Transverse colon (tissue), 4 donors: ENCODE results near the gene NEK9. TPM values are rescaled to one million over a fixed set of nuclear protein-coding genes. Genes with fewer than 3 reads are reported as not detected.

Experiments used
- DNase-seq: peaks from one replicate; pipeline ENCODE4 v3.0.0-alpha.2; 2019
- H3K27ac ChIP-seq, 4 donors: fragments of 200-600 bp; sonication (generic); 2 replicates each; pipeline ENCODE4 v1.5.1; 2016 to 2018; ENCODE audit warnings: inconsistent platforms in 4 of 4
- H3K27me3 ChIP-seq: fragments of 200-600 bp; sonication (generic); 2 replicates; pipeline ENCODE4 v1.5.1; 2017; ENCODE audit warnings: inconsistent platforms
- H3K36me3 ChIP-seq, 4 donors: fragments of 200-600 bp; sonication (generic); 2 replicates each; pipeline ENCODE4 v1.5.1; 2017 to 2019; ENCODE audit warnings: inconsistent platforms in 4 of 4
- H3K4me1 ChIP-seq, 4 donors: fragments of 200-600 bp; sonication (generic); 2 replicates each; pipeline ENCODE4 v1.5.1; 2017 to 2020; ENCODE audit warnings: inconsistent platforms in 4 of 4
- H3K4me3 ChIP-seq, 4 donors: fragments of 200-600 bp; sonication (generic); 1 replicate in 1 of 4; 2 replicates in 3 of 4; pipeline versions ENCODE4 v1.5.1 to v1.6.1; 2017 to 2019; ENCODE audit warnings: inconsistent platforms in 4 of 4
- H3K9me3 ChIP-seq, 2 donors: fragments of 200-600 bp; sonication (generic); 2 replicates each; pipeline ENCODE4 v1.5.1; 2017 to 2019; ENCODE audit warnings: inconsistent platforms in 2 of 2
- CTCF ChIP-seq, 5 experiments: fragments of 200-600 bp in 3 of 5; fragments of 450-650 bp in 2 of 5; sonication (generic) in 3 of 5; IDR thresholded peaks; 1 replicate in 2 of 5; 2 replicates in 3 of 5; pipeline ENCODE4 v1.5.1; 2016 to 2017; ENCODE audit warnings: antibody characterized with exemption in 5 of 5, inconsistent platforms in 3 of 5, mild to moderate bottlenecking in 2 of 5, moderate library complexity in 1 of 5
- EP300 ChIP-seq: sonication (generic); formaldehyde crosslinking; IDR thresholded peaks from one replicate; pipeline ENCODE4 v1.6.1; 2017; ENCODE audit warnings: antibody characterized with exemption, low read depth
- POLR2A ChIP-seq: fragments of 450-650 bp; IDR thresholded peaks from one replicate; pipeline ENCODE4 v1.6.1; 2016; ENCODE audit warnings: antibody characterized with exemption, mild to moderate bottlenecking, moderate library complexity
- POLR2AphosphoS5 ChIP-seq, 3 donors: sonication (generic); formaldehyde crosslinking; IDR thresholded peaks; one replicate each; pipeline ENCODE4 v1.6.1; 2016; ENCODE audit warnings: antibody characterized with exemption in 3 of 3
- WGBS, 2 donors: methylation state at CpG; one replicate each; pipeline ENCODE4 v1.1.5; 2018; ENCODE audit warnings: low coverage in 1 of 2; 5-methylcytosine and 5-hydroxymethylcytosine counted together
- in situ Hi-C, 4 donors: fragments of 200-750 bp; cut with MboI; loops; one replicate each; pipeline versions ENCODE4 v1.15.0 to v1.15.1; 2017; ENCODE audit warnings: low sequenced_read_pairs in 3 of 4, low pct_ligation_motif_present in 1 of 4, low pct_unique_long_range_greater_than_20kb in 1 of 4
- intact Hi-C: fragments of 100-400 bp; cut with DNase I; formaldehyde crosslinking; loops from one replicate; pipeline ENCODE4 v1.15.1; 2023; ENCODE audit warnings: low total_unique reads
- total RNA-seq, 4 donors: library from RNA; depleted of rRNA; stranded (reverse); fragments of >200 nt; gene quantifications; one replicate each; pipeline ENCODE4 v1.1.0, GENCODE V29; 2016

The NEK9 gene
- total RNA-seq, 4 donors from 2014 or later = 24.4 to 121 (median 53.4) TPM

DNA sequence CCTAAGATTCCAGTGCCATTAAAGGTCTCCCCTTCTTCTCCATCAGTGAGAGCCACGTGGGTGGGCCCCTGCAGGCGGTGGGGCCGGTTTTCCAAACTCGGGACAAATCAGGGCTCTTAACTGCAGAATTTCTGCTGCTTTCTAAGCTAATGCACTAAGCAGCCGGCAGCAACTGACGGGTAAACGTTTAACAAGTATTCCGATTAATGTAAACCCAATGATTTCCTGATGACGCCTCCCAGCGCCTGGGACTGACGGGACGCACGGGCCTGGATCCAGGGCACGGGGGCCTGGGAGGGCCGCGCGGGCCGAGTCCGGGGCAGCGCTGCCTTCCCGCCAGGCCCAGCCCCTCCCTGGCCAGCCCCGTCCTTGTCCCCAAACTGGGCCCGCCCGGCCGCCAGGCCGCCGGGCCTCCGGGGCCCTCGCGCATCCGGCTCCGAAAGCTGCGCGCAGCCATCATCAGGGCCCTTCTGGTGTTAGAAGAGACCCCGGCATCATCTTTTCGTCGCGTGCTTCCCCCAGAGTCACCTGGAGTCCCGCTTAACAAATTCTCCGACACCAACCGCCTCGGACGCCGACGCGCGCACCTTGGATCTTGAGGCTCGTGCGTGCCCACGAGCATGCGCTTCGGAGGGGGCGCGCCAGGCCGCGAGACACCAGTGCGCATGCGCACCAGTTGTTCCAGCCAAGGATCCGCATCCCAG, 75.8 kb downstream of the NEK9 start, which contains the start of gene MLH3:
MLH3 (minus strand) TSS at position 616 of the 704 bp plus-strand sequence. CDS start 1,812 bp downstream, outside the sequence.
- no peak for TF ChIP-seq CTCF (IDR thresholded peaks at IDR 0.05)
- peak; percentile 76 for TF ChIP-seq POLR2A
- TF ChIP-seq POLR2AphosphoS5 (IDR thresholded peaks at IDR 0.05) = peak; percentile 75 to 90 (median 87)
- in situ Hi-C loops (no loop called here), intact Hi-C loops (no loop called here)
- H3K27ac ChIP-seq = peak within 1 kb of the TSS; percentile 84 to 98 (median 90)
- H3K9me3 ChIP-seq = no peaks in the 10 kb centered on the region
- peaks cover 0 to 9% (median 0%) of the 10 kb centered on the region in 4 donors for H3K36me3 ChIP-seq
- peak within 1 kb of the TSS; percentile 52 to 81 (median 56) for H3K4me3 ChIP-seq
- peak; percentile 89 for DNase-seq
- WGBS, 2 donors = 0 to 1% methylated on average over 12 to 54 of the region's 59 CpGs
- H3K27me3 ChIP-seq = no peaks in the 10 kb centered on the region
- H3K4me1 ChIP-seq = peaks cover 3 to 31% (median 16%) of the 10 kb centered on the region in 4 donors

DNA sequence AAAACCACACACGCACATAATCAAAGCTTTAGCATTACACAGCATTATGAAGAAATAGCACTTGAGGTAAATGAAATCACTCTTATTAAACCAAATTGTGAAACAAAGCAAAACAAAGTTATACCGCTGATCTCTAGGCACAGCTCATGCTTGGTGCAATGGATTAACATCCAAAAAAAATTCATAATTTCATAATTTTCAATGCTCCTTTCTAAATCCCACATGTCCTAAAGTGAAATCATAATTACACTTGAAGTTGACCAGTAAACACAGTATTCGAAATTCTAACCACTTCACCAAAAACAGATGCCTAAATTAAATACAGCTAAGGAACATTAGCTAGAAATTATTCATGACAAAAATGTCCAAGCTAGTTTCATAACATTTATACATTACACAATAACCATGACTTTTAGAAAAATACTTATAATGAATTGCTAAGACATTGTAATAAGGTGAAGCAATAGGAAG, 77.1 kb downstream of the NEK9 start:
- DNase-seq = no peak
- Histone ChIP-seq H3K27ac (peak overlapping the region in 3 of 4 donors; percentile 4 to 98 (median 89)), H3K36me3 (peaks cover 0 to 9% (median 0%) of the 10 kb centered on the region in 4 donors), H3K27me3 (no peaks in the 10 kb centered on the region), H3K4me3 (no peak overlapping the region), H3K9me3 (no peaks in the 10 kb centered on the region), H3K4me1 (peaks cover 3 to 42% (median 24%) of the 10 kb centered on the region in 4 donors)
- intact Hi-C loops = no loop called here
- in situ Hi-C loops = no loop called here
- 65 to 83% methylated on average over 3 of the region's 3 CpGs for WGBS, 2 donors
- no peak for TF ChIP-seq POLR2AphosphoS5 (IDR thresholded peaks at IDR 0.05)
- no peak for TF ChIP-seq POLR2A
- no peak for TF ChIP-seq EP300
- no peak for TF ChIP-seq CTCF (IDR thresholded peaks at IDR 0.05)

DNA sequence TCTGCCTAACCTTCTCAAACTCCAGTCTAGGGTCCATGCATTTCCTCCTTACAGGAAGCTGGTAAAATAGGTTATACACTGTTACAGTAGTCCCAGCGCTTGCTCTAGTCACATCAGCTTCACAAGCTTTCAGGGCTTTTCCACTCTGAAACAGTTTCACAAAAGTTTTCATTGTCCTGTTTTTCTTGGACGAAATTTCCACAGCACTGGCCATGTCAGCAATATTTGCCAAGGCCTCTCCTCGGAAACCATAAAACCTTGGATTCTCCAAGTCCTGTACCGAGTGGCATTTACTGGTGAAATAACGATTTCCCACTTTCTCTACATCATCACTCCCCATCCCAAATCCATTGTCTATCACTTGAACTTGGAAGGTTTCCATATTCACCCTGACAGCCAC, 77.7 kb downstream of the NEK9 start:
- 76 to 84% methylated on average over 4 to 5 of the region's 5 CpGs for WGBS, 2 donors
- peak overlapping the region; percentile 4 to 59 (median 25) for H3K27ac ChIP-seq
- in situ Hi-C loops (no loop called here), intact Hi-C loops (no loop called here)
- no peaks in the 10 kb centered on the region for H3K9me3 ChIP-seq
- H3K4me1 ChIP-seq = peaks cover 7 to 48% (median 29%) of the 10 kb centered on the region in 4 donors
- H3K36me3 ChIP-seq = peaks cover 0 to 9% (median 0%) of the 10 kb centered on the region in 4 donors
- no peak overlapping the region for H3K4me3 ChIP-seq
- no peak for DNase-seq
- H3K27me3 ChIP-seq = no peaks in the 10 kb centered on the region
- no peak for TF ChIP-seq EP300
- TF ChIP-seq POLR2A = no peak
- TF ChIP-seq POLR2AphosphoS5 (IDR thresholded peaks at IDR 0.05) = no peak
- no peak for TF ChIP-seq CTCF (IDR thresholded peaks at IDR 0.05)

DNA sequence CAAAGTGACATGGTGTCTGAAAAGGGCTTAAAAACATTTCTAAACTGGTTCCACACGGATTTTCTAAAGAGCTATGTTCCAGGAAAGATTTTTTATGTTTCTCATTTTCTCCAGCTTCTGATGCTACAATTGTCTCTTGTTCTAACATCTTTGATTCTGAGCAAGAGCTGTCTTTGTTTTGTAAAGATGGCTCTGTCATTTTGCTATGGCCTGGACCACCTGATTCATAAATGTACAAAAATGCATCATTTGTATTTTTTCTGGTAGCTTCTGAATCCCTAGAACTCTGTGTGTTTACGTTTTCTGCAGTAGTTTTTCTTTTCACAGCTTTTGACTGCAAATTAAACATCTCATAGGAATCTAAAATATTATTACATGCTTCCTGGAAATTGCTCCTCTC, 78.7 kb downstream of the NEK9 start:
- Histone ChIP-seq H3K36me3 (peaks cover 0 to 9% (median 0%) of the 10 kb centered on the region in 4 donors), H3K9me3 (no peaks in the 10 kb centered on the region), H3K27me3 (no peaks in the 10 kb centered on the region), H3K4me1 (peaks cover 10 to 55% (median 30%) of the 10 kb centered on the region in 4 donors), H3K4me3 (no peak overlapping the region), H3K27ac (no peak overlapping the region)
- in situ Hi-C loops = no loop called here
- 89 to 91% methylated on average over 1 to 2 of the region's 2 CpGs for WGBS, 2 donors
- no peak for TF ChIP-seq CTCF (IDR thresholded peaks at IDR 0.05)
- TF ChIP-seq POLR2A = no peak
- TF ChIP-seq EP300 = no peak
- no peak for TF ChIP-seq POLR2AphosphoS5 (IDR thresholded peaks at IDR 0.05)
- intact Hi-C loops = no loop called here
- DNase-seq = no peak
